ENCODE data around the gene DOK5.

GRCh38 chr20:54459279-54459678 is 16.1 kb upstream of the DOK5 start:
- no peak for TF ChIP-seq CTCF (IDR thresholded peaks at IDR 0.05)
- TF ChIP-seq POLR2A (IDR thresholded peaks at IDR 0.05): no peak
- TF ChIP-seq EP300 (IDR thresholded peaks at IDR 0.05): no peak

All from ovary (tissue), 3 donors.